Astrocyte of the cerebellum (primary cell): ENCODE data around the gene CCDC60.

ENCODE experiments used
- DNase-seq: peaks from one replicate; pipeline ENCODE4 v3.0.0-alpha.2; 2011; ENCODE audit warnings: low read depth
- H3K4me3 ChIP-seq: 2 replicates; pipeline ENCODE4 v1.5.1; 2011; ENCODE audit warnings: mild to moderate bottlenecking, low read depth, low read length, moderate library complexity
- in situ Hi-C: cut with HindIII; loops from 2 replicates; pipeline ENCODE4 v1.10.0; 2017; ENCODE audit warnings: low sequenced_read_pairs
- TF ChIP-seq, protein P1 (sequence below): IDR thresholded peaks from 2 replicates; pipeline ENCODE4 v1.5.1; 2012; ENCODE audit warnings: low read length, low read depth, moderate library complexity, mild to moderate bottlenecking; ENCODE audit errors: missing control alignments

CCDC60 gene

DNA sequence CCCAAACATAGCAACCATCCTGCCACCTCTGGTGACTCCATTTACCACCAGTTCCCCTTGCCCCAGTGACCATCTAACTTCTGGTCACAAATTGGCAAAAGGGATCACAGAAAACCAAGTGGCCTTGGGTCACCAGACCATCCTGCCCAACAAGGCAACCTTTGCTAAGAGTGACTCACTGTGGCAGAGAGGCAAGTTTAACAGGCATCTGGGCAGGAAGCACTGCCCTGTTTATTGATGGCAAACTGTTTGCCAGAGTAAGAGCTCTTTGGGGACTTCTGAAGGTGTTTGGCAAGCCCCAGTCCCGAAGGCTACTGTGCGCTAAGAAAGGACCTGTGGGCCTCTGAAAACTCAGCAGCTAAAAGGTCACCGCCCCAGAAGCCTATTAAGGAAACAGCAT lies 230.9 kb downstream of the CCDC60 start:
- no peak for DNase-seq
- H3K4me3 ChIP-seq: no peak overlapping the region
- in situ Hi-C loops: no loop called here
- TF ChIP-seq, protein P1, sequence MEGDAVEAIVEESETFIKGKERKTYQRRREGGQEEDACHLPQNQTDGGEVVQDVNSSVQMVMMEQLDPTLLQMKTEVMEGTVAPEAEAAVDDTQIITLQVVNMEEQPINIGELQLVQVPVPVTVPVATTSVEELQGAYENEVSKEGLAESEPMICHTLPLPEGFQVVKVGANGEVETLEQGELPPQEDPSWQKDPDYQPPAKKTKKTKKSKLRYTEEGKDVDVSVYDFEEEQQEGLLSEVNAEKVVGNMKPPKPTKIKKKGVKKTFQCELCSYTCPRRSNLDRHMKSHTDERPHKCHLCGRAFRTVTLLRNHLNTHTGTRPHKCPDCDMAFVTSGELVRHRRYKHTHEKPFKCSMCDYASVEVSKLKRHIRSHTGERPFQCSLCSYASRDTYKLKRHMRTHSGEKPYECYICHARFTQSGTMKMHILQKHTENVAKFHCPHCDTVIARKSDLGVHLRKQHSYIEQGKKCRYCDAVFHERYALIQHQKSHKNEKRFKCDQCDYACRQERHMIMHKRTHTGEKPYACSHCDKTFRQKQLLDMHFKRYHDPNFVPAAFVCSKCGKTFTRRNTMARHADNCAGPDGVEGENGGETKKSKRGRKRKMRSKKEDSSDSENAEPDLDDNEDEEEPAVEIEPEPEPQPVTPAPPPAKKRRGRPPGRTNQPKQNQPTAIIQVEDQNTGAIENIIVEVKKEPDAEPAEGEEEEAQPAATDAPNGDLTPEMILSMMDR: no peak

DNA sequence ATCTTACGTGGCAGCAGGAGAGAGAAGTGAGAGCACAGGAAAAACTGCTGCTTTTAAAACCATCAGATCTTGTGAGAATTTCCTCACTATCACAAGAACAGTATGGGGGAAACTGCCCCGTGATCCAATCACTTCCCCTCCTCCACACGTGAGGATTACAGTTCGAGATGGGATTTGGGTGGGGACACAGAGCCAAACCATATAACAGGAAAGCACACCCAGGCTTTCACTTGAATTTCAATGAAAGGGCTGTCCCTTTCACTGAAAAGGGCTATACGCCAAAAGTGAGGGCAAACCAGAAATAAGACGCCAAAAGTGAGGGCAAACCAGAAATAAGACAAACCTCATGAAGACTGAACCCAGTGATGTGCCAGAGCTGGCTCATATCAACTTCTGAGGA lies 236.2 kb downstream of the CCDC60 start:
- TF ChIP-seq, protein P1: no peak
- no peak overlapping the region for H3K4me3 ChIP-seq
- DNase-seq: no peak
- in situ Hi-C loops: no loop called here

DNA sequence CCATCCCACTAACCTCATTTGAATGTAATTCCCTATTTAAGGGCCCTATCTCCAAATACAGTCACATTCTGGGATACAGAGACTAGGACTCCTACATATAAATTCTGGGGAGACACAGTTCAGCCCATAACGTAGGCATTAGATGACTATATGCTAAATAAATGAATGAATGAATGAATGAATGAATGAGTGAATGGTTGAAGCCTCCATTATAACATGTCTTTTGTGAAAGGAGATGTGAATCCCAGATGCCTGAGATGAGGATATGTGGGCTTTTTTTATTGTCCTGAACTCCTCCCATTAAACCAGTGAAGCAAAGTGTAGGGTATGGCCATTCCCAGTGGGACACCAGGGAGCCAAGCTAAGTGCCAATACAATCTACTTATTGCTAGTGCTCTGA lies 238.6 kb downstream of the CCDC60 start:
- no peak overlapping the region for H3K4me3 ChIP-seq
- in situ Hi-C loops: no loop called here
- DNase-seq: no peak
- TF ChIP-seq, protein P1: no peak

DNA sequence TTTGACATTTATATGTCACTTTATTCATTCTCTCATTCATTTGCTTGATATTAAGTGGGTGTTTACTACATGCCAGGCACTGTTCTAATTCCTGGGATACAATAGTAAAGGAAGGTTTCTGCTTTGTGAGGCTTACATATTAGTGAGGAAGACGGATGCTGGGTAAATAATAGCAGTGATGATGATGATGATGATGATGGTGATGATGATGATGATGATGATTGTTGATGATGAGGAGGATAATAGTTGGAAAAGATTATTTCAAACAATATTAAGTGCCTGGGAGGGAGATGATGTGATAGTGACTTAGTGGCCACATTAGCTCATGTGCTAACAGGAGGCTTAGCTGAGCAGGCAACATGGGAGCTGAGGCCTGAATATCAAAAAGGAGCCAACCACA lies 239.7 kb downstream of the CCDC60 start:
- H3K4me3 ChIP-seq: no peak overlapping the region
- in situ Hi-C loops: no loop called here
- TF ChIP-seq, protein P1: no peak
- no peak for DNase-seq

DNA sequence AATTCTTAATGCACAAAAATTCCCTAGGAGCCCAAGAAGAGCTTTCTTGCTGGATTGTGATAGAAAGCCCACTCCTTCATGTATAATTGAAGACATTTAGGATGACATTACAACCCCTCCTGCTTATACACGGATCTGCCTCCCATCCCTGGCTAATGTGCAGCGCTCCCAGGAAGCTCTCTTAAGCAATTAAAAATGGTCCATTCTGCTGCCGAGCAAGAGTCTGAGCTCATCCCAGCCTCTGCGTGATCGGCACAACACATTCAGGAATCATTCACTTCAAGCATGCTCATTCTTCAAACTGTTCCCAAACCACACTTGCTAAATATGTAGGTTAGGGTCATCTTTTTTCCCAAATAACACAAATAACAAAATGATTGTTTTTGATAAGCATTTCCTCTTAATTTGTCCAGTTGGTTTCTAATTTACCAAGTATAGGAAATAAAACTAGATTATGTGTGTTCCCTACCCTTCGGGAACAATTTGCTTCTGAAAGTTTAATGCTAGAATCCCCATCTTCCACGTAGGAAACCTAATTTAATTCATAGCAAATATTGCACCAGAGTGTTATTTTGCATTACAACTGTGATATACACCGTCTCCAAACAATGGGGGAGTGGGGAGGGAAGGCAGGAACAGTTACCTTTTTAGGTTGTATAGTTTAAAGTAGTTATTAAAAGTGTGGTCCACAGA lies 241.7 kb downstream of the CCDC60 start:
- TF ChIP-seq, protein P1: no peak
- no peak for DNase-seq
- no peak overlapping the region for H3K4me3 ChIP-seq
- in situ Hi-C loops: no loop called here

DNA sequence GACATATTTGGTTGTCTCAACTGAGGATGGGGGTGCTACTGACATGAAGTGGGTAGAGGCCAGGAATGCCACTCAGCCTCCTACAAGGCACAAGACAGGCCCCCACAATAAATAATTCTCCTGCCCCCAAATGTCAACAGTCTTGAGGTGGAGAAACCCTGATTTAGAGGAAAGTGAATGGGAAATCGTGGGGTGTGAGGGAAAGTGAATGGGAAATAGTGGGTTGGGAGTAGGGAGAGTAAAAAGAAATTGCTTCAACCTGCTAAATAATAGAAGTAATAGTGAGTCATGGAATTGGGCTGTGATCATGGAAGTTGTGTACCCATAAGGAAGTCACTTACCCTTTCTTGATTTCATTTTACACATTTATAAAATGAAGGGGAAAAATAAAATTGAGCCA lies 242.4 kb downstream of the CCDC60 start:
- in situ Hi-C loops: no loop called here
- no peak for DNase-seq
- H3K4me3 ChIP-seq: no peak overlapping the region
- TF ChIP-seq, protein P1: no peak
